ENCODE data around the gene HAUS8.

HAUS8 gene

DNA sequence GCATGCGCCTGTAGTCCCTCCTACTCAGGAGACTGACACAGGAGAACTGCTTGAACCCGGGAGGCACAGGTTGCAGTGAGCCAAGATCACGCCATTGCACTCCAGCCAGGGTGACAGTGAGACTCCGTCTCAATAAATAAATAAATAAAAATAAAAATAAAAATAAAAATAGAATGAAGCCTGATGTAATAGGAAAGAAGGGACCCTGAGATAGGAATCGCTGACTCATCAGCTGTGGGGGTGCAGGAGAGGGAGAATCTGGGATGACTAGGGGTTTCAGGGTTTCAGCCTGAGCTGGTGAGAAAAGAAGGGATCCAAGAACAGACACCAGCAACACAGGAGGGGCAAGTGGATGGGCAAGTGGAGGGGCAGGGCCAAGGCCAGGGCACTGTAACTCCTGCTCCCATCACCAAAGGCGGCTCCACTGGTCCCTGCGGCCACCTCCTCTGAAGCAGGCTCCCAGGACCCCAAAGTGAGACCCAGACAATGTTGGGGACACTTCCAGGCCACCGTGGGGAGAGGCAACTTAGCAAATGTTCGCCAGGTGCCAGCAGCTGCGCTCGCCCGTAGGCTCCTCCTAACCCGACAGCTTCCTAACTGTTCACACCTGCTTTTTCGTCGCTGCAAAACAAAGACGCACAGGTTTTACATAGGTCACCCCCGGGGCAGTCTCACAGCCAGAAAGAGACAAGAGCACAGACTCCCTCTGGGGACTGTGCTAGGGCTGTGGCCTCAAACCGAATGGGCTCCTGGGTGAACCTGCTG, 1.2 kb downstream of the HAUS8 start:
- no peak for DNase-seq

DNA sequence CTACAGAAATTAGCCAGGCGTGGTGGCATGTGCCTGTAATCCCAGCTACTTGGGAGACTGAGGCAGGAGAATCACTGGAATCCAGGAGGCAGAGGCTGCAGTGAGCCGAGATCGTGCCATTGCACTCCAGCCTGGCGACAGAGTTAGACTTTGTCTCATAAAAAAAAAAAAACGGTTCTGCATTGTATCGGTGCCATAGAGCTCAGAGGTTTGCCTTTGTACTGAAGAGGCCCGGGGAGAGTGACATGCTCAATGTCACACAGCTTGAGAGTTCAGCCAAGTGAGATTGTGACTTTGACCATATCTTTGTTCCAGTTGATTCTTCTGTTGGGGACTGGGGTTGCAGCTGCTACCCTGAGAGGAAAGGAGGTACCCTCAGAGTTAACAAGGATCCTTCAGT, 4.3 kb downstream of the HAUS8 start:
- DNase-seq: no peak

DNA sequence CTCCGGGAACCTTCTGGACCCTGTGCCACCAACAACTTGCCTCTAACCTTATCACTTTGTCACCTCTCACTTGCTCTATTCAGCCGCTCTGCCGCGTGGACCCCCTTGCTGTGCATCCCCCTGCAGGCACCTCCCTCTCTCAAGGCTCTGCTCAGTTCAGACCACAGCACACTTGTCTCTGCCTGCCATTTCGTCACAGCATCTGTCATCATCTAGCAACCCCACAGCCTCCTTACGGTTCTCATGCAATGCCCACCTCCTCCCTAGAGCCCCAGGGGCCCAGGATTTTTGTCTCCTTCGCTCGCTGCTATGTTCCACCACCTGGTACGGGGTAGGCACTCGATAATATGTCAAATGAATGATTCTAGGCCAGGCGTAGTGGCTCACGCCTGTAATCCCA, 4.8 kb downstream of the HAUS8 start:
- no peak for DNase-seq

DNA sequence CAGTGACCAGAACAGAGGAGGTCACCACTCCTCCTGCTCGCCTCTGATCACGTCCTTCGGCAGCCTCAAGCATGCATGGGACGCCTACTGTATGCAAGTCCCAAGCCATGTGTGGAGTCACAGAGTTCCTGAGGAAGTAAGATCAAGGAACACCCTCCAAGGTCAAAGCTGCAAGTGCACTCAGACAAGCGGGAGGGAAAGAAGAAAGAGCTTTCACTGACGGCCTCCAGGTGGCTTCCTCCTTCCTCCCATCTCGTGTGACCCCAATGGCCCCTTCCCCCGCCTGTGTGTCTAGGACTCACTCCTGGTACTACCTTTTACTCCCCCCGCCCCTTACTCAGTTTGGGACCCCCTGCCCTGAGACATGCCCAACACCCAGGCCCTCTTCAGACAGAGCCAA, 6.1 kb downstream of the HAUS8 start:
- no peak for DNase-seq

DNA sequence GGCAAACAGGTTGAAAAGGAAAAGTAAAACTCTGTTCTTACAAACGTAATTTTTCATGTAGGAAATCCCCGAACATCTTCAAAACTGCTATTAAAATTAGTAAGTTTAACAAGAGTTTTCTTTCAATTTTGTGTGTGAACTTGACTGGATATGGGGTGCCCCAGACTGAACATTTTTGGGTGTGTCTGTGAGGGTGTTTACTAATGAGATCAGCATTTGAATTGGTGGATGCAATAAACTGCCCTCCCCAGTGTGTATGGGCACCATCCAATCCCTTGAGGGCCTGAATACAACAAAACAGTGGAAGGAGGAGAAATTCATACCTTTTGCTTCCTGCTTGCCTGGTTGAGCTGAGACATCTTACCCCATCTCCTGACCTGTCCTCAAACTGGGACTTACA, 11.8 kb downstream of the HAUS8 start:
- DNase-seq: no peak

DNA sequence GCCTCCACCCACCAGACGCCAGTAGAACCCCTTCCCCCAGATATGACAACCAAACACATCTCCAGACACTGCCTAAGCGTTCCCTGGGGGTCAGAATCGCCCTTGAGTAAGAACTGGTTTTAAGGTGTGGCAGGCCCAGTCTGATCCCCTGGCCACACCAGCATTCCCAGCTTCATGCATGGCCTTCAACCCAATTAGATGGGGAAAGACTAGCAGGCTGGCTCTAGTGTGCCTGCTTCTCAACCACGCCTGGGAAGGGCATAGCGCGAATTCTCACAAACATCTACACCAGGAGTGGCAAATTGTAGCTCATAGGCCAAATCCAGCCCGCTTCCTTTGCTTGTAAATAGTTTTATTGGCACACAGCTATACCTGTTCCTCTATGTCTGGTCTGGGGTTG, 13.6 kb downstream of the HAUS8 start:
- no peak for DNase-seq

DNA sequence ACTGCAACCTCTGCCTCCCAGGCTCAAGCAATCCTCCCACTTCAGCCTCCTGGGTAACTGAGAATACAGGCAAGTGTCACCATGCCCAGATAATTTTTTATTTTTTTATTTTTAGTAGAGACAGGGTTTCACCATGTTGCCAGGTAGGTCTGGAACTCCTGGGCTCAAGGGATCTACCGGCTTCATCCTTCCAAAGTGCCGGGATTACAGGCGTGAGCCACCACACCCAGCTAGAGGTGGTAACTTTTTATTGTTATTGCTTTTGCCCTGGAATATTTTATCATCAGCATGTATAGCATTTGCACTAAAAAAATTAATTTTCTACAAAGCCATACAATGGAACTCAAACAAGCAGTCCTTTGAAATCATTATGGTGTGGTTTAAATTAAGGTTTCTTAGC, 14.0 kb downstream of the HAUS8 start:
- no peak for DNase-seq

DNA sequence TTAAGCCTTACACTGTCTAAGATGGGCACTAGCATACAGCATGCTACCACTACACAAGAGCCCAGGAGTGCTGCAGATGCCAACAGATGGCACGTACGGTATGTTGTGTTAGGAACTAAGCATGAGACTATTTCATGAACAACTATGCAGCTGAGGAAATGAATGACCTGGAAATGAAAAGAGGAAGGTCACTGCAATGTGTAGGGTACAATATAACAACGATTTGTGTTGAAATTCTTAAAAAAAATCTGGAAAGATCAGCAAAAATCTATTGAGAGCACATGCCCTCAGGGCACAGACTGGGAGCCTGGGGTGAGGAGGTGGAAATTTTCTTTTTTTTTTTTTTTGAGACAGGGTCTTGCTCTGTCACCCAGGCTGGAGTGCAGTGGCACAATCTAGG, 14.4 kb downstream of the HAUS8 start:
- no peak for DNase-seq

DNA sequence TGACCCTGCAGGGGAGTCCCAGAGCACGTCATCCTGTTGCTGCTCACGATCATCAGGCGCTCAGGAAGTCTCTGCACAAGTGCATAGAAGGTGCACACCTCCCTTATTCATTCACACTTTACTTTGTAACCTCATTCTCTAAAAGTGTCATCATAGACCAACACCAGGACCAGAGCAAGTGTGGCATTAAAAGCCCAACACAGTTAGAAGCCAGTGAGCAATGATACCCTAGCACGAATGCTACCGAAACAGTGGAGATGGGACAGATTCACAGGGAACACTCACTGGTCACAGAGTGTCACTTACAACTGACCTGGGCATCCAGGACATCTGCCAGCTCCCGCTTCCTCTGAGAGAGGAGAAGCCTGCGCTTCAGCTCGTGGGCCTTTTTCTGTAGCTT, 17.0 kb downstream of the HAUS8 start:
- no peak for DNase-seq

DNA sequence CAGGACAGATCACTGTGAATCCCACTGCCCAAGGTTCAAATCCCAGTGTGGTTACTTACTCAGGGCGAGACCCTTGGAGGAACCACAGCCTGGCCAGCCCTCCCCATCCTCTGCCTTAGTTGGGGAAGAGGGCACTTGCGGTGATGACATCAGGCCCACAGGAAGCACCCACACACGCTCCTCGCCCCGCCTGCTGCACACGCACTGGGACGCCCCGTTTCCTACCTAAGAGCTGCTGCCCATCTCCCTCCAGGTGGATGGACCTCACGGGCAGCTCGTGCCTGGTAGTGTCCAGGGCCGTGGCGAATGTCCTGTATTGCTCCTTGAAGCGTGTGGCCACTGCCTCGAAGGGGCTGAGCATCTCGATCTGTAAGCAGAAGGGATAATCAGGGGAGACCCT, 19.6 kb downstream of the HAUS8 start:
- DNase-seq: no peak

DNA sequence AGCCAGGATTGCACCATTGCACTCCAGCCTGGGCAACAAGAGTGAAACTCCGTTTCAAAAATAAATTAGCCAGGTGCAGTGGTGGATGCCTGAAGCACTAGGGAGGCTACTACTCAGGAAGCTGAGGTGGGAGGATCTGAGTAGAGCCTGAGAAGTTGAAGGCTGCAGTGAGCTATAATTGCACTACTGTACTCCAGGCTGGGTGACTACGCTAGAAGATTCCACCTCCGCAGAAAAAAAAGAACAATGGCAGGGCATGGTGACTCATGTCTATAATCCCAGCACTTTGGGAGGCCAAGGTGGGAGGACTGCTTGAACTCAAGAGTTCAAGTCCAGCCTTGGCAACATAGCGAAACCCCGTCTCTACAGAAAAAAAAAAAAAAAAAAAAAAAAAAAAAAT, 20.5 kb downstream of the HAUS8 start:
- no peak for DNase-seq

DNA sequence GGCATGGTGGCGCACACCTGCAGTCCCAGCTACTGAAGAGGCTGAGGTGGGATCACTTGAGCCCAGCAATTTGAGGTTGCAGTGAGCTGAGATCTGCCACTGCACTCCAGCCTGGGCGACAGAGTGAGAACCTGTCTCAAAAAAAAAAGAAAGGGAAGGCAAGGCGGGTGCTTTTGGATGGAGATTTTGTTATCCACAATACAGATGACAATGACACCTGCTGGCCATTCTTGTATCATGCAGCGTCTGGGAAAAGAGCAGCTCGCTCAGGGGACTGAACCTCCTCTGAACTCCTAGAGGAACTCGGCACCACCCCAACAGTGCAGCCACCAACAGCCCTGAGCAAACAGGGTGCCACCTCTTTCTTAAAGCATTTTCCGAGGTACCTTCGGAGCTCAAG, 22.8 kb downstream of the HAUS8 start:
- peak; percentile 16 for DNase-seq

DNA sequence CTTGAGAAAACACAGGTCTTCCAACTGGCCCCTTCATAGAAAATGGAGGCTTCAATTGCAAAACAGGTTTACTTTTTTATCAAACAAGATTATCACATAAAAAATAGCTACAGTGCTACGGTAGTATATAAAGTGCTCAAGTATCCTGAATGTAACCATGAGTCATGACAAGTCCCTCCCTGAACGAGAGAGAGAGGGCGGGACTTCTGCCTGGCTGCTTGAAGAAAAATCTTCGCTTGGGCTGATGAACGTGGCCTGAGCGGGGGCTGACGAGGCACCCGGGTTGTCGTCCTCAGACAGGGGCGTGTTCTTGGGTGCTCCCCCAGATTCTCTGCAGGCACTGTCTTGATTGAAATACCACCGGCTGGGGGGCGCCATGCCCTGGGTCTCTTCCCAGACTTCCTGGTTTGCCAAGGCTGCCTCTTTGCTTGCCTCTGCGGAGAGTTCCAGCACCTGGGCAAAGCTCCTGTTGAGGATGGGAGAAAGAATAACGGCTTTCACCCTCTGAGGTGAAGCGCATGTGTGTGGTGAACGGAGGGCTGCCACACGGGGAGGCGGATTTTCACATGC, 25.5 kb downstream of the HAUS8 start:
- DNase-seq: no peak

DNA sequence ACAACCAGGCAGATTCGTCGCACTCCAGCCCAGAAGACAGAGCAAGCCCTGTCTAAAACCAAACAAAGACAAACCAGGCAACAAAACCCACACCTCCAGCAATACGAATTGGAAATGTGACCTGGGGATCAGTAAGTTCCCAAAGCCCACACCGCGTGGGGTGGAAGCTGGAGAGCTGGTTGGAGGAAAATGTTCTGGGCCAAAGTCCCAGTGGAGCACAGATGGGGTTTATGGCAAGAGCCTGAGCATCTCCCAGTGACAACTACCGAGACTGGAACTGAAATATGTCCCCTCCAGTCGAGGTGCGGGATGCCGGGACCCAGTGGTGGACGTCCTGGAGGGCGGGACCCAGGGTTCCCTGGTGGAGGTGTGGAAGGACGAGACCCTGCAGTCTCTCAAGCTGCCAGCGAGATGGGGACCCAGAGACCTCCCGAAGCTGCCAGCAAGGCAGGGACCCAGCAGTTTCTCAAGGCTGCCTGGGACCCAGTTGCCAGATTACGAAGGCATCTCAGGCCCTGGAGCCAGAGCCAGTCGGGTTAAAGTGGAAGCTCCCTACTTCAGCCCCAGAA, 26.3 kb downstream of the HAUS8 start:
- no peak for DNase-seq

DNA sequence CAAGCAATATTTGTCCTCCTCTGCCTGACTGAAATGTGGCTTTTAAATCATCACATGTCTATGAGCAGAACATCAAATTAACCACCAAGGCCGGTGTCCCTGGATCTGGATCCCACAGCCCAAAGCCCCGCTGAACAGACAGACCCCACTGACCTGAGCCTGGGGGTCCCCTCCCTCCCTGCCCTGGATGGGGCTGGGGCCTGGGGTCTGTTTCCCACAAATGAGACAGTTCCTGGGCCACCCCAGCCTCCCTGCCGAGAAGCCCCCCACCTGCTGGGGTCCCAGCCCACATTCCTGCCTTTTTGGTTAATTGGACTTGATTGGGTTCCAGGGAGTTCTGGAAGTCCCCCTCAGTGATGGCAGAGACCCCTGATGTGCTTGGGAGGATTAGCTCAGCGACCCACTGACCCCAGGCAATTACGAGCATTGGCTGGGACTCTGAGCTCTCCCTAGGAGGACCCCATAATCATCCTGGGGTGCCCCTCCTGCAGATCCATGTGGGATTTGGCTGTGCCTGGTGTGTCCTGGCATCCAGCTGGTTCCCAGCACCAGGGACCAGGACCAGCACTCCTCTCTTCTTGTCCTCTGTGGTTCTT, 29.2 kb downstream of the HAUS8 start:
- DNase-seq: no peak

DNA sequence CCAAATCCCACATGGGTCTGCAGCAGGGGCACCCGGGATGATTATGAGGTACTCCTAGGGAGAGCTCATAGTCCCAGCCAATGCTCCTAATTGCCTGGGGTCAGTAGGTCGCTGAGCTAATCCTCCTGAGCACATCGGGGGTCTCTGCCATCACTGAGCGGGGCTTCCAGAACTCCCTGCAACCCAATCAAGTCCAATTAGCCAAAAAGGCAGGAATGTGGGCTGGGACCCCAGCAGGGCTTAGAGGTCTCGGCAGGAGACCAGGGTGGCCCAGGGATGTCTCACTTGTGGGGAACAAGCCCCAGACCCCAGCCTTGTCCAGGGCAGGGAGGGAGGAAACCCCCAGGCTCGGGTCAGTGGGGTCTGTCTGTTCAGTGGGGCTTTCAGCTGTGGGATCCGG, 31.5 kb downstream of the HAUS8 start:
- no peak for DNase-seq

DNA sequence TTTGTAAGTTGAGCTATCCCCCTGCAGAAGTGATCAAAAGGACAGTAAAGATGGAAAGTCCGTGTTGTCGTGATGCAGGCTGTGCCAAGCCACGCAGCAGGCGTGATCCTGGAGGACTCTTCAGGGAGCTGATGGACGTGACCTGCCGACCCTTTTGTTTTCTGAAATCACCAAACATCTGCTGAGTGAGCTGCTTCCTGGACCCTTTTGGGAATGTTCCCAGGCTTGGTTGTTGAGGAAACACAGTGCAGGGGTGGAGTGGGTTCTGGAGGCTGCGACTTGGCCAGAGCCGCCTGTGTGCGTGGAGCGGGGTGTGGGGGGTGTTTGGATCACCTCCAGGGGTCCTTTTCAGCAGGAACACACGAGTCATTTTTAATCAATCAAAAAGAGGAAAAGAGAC, 33.3 kb downstream of the HAUS8 start:
- no peak for DNase-seq

DNA sequence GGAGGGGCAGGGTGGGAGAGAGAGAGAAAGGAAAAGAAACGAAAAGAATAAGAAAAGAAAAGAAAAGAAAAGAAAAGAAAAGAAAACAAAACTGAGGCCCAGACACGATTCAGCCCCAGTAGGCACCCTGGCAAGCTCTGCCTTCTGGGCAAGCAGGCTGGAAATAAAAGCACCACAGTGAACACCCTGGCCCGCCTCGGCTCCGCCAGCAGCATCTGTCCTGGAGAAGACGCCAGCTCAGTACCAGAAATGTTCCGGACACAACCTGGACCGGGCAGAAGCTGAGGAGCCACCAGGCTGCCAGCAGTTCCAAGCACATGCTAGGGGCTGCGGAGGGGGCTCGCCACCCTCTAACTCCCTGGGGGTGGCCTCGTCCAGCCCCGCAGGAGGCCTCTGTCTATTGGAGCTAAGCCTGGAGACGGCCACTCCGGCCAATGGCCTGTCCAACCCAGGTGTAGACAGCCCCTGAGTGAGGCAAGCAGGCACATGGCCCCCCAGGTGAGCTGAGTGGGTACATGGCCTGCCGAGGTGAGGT, 37.2 kb downstream of the HAUS8 start:
- no peak for DNase-seq

DNA sequence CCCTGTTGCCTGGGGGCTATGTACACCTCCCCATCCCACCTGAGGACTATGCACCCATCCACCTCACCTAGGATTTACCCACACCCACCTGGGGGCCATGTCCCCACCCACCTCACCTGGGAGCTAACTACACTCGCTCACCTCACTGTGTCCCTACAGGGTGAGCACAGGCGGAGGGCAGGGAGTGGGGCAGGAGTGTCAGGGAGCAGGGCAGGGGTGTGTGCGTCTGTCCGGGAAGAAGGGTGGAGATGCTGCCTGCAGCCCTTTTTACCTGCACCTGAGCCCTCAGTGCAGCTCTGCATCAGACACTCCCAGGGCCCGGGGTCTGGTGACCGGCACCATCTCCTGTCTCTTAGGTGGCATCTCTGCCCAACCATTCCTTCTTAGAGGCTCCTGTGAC, 38.1 kb downstream of the HAUS8 start:
- no peak for DNase-seq

DNA sequence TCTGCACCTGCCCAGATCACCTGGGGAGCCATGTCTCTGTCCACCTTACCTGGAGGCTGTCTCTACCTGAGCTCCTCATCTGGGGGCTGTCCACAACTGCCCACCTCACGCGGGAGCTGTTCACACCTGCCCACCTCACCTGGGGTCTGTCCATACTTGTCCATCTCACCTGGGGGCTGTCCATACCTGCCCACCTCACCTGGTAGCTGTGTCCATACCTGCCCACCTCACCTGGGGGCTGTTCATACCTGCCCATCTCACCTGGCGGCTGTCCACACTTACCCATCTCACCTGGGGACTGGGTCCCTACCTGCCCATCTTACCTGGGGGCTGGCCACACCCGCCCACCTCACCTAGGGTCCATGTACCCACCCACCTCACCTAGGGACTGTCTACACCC, 38.6 kb downstream of the HAUS8 start:
- no peak for DNase-seq

DNA sequence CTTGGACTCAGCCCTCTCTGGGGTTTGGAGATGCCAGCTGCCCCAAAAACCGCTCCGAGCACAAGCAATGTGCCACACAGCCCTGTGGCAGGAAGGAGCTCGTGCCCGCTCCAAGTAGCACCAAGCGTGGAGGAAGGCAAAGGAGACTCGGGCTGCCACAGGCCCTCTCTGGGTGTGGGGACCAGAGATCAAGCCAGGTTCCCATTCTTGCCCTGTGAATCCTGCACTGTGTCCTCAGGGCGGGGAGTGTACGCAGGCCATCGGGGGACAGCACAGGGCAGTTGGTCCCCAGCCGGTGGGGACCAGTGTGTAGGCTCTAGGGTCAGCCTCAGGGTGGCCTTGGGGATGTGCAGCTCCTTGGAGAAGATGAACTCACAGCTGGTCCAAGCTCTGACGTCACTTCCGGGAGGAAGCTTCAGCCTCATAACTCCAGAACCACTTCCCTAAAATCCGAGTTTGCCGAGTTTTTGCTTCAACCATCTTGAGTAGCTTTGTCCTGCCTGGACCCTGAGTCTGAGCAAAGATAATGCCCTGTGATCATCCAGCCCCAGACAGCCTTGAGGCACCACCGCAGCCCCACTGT, 39.3 kb downstream of the HAUS8 start:
- DNase-seq: no peak

DNA sequence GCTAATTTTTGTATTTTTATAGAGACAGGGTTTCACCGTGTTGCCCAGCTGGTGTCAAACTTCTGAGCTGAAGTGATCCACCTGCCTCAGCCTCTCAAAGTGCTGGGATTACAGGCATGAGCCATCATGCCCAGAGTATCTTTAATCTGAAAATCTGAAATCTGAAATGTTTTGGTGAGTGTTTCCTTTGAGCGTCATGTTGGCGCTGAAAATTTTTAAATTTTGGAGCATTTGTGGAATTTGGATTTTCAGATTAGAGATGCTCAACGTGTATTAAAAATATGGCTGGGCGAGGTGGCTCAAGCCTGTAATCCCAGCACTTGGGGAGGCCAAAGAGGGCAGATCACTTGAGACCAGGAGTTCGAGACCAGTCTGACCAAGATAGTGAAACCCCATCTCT, 43.5 kb downstream of the HAUS8 start:
- DNase-seq: no peak

DNA sequence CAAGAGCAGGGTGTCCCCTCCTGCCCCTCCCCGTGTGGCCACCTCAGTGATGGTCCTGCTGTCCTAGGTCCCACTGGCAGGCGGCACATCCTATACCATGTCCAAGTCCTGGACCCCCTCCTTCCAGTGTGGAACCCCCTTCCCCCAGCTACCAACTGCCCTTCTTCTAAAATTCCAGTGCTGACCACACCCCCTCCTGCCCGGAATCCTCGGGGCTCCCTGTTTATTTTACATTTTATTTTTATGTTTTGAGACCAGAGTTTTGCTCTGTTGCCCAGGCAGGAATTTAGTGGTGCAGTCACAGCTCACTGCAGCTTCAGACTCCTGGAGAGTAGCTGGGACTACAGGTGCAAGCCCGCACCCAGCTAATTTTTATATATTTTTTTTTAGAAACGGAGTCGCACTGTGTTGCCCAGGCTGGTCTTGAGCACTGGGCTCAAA, 47.7 kb downstream of the HAUS8 start:
- DNase-seq: no peak

Measured in activated CD4-positive, alpha-beta T cell treated with anti-CD3 and anti-CD28 coated beads, Interleukin-2, Interleukin-6, amounts not matched to agents 100 ng/mL and 50 ng/mL, durations not matched to agents 16 hours and 8 hours (primary cell).